A549 (cell line): ENCODE measurements around the gene ZDHHC11.
"Not testable (repeated sequence)": the region's sequence is repeated elsewhere in the genome, so short reads cannot be mapped to it uniquely, and the experiment has no call there.

Experiments
- BHLHE40 ChIP-seq: IDR thresholded peaks from 2 replicates; pipeline ENCODE4 v1.6.1; 2012; ENCODE audit warnings: low read depth, low read length, inconsistent platforms
- CTCF ChIP-seq: fragments of >200 bp; sonication (Bioruptor Twin); formaldehyde crosslinking; IDR thresholded peaks from 3 replicates; pipeline ENCODE4 v1.5.1; 2016
- EP300 ChIP-seq, 2 experiments: fragments of >200 bp; sonication (Bioruptor Twin); formaldehyde crosslinking; IDR thresholded peaks; 2 replicates in 1 of 2; 3 replicates in 1 of 2; pipeline ENCODE4 v1.6.1; 2016 to 2017
- ESRRA ChIP-seq: fragments of 150-350 bp; IDR thresholded peaks from 2 replicates; pipeline ENCODE4 v1.6.1; 2014; ENCODE audit warnings: mild to moderate bottlenecking, low read length, borderline replicate concordance
- GATA3 ChIP-seq: IDR thresholded peaks from 2 replicates; pipeline ENCODE4 v1.6.1; 2012; ENCODE audit warnings: borderline replicate concordance
- HDAC2 ChIP-seq: fragments of 200-600 bp; sonication (generic); IDR thresholded peaks from 2 replicates; pipeline ENCODE4 v1.6.1; 2016
- MYC ChIP-seq: IDR thresholded peaks from 2 replicates; pipeline ENCODE4 v1.6.1; 2012; ENCODE audit warnings: mild to moderate bottlenecking, inconsistent platforms, low read length, improper control_type of control experiment, borderline replicate concordance
- POLR2A ChIP-seq: IDR thresholded peaks from 2 replicates; pipeline ENCODE4 v1.6.1; 2012; ENCODE audit warnings: mild to moderate bottlenecking, low read length
- RAD21 ChIP-seq, 2 experiments: fragments of >200 bp in 1 of 2; sonication (Bioruptor Twin) in 1 of 2; formaldehyde crosslinking in 1 of 2; IDR thresholded peaks in 1 of 2; conservative IDR thresholded peaks in 1 of 2; 2 replicates in 1 of 2; 3 replicates in 1 of 2; pipeline ENCODE4 v1.6.1; 2012 to 2018; ENCODE audit warnings: inconsistent platforms in 1 of 2
- SMC3 ChIP-seq: fragments of >200 bp; sonication (Bioruptor Twin); formaldehyde crosslinking; IDR thresholded peaks from 3 replicates; pipeline ENCODE4 v1.6.1; 2018; ENCODE audit warnings: inconsistent platforms
- TF ChIP-seq, protein P1 (sequence below): fragments of 200-600 bp; sonication (generic); IDR thresholded peaks from 2 replicates; pipeline ENCODE4 v1.6.1; 2016; ENCODE audit warnings: antibody characterized with exemption, mild to moderate bottlenecking, moderate library complexity
- TF ChIP-seq, protein P2 (sequence below): IDR thresholded peaks from 2 replicates; pipeline ENCODE4 v1.6.1; 2012; ENCODE audit warnings: low read depth, borderline replicate concordance
- TF ChIP-seq, protein P3 (sequence below): fragments of 450-650 bp; IDR thresholded peaks from 2 replicates; pipeline ENCODE4 v1.6.1; 2014; ENCODE audit warnings: antibody characterized with exemption

DNA sequence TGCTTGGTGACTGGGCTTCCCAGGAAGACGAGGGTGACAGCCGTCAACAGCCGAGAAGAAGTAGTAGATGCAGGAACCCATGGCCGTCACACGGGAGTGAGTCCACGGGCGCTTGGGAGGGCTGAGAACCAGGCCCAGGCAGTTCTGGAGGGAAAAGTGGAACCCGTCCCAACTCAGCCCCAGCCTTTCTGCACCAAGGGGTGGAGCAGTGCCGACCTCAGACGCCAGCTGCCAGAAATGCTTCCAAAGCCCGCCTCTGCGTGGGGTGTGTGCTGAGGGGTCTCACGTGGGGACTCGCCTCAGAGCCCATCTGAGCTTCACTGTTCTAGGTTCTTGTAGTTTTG is 78.3 kb downstream of the ZDHHC11 start:
- not testable (repeated sequence) for TF ChIP-seq ESRRA; EP300 (IDR thresholded peaks at IDR 0.05); GATA3; CTCF; HDAC2; POLR2A; SMC3; BHLHE40; MYC; RAD21 (conservative IDR thresholded peaks at IDR 0.05 in 1 of 2, IDR thresholded peaks at IDR 0.05 in 1 of 2)
- TF ChIP-seq, protein P1, sequence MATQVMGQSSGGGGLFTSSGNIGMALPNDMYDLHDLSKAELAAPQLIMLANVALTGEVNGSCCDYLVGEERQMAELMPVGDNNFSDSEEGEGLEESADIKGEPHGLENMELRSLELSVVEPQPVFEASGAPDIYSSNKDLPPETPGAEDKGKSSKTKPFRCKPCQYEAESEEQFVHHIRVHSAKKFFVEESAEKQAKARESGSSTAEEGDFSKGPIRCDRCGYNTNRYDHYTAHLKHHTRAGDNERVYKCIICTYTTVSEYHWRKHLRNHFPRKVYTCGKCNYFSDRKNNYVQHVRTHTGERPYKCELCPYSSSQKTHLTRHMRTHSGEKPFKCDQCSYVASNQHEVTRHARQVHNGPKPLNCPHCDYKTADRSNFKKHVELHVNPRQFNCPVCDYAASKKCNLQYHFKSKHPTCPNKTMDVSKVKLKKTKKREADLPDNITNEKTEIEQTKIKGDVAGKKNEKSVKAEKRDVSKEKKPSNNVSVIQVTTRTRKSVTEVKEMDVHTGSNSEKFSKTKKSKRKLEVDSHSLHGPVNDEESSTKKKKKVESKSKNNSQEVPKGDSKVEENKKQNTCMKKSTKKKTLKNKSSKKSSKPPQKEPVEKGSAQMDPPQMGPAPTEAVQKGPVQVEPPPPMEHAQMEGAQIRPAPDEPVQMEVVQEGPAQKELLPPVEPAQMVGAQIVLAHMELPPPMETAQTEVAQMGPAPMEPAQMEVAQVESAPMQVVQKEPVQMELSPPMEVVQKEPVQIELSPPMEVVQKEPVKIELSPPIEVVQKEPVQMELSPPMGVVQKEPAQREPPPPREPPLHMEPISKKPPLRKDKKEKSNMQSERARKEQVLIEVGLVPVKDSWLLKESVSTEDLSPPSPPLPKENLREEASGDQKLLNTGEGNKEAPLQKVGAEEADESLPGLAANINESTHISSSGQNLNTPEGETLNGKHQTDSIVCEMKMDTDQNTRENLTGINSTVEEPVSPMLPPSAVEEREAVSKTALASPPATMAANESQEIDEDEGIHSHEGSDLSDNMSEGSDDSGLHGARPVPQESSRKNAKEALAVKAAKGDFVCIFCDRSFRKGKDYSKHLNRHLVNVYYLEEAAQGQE: not testable (repeated sequence)
- TF ChIP-seq, protein P2, sequence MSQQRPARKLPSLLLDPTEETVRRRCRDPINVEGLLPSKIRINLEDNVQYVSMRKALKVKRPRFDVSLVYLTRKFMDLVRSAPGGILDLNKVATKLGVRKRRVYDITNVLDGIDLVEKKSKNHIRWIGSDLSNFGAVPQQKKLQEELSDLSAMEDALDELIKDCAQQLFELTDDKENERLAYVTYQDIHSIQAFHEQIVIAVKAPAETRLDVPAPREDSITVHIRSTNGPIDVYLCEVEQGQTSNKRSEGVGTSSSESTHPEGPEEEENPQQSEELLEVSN: not testable (repeated sequence)
- TF ChIP-seq, protein P3, sequence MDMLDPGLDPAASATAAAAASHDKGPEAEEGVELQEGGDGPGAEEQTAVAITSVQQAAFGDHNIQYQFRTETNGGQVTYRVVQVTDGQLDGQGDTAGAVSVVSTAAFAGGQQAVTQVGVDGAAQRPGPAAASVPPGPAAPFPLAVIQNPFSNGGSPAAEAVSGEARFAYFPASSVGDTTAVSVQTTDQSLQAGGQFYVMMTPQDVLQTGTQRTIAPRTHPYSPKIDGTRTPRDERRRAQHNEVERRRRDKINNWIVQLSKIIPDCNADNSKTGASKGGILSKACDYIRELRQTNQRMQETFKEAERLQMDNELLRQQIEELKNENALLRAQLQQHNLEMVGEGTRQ: not testable (repeated sequence)
